MM.1S (cell line): ENCODE measurements around the gene CERS3.
A peak's percentile ranks its signal among the peaks of the same experiment; 100 is the strongest.

Experiments used
- DNase-seq: peaks from one replicate; pipeline ENCODE4 v3.0.0-alpha.2; 2015
- H2AFZ ChIP-seq: fragments of 300-600 bp; sonication (generic); 2 replicates; pipeline ENCODE4 v1.6.0; 2016; ENCODE audit warnings: antibody characterized with exemption, low read length
- H3F3A ChIP-seq: fragments of 300-600 bp; sonication (generic); 2 replicates; pipeline ENCODE4 v1.6.1; 2016; ENCODE audit warnings: mild to moderate bottlenecking, antibody characterized with exemption, low read length, moderate library complexity, mixed read lengths; ENCODE audit not compliant: insufficient read depth
- H3K27ac ChIP-seq: fragments of 300-600 bp; sonication (generic); 2 replicates; pipeline ENCODE4 v1.5.1; 2016; ENCODE audit warnings: mild to moderate bottlenecking, low read length
- H3K27me3 ChIP-seq: fragments of 300-600 bp; sonication (generic); replicated peaks from 2 replicates; pipeline ENCODE4 v1.6.0; 2016; ENCODE audit warnings: low read length; ENCODE audit not compliant: insufficient read depth
- H3K36me3 ChIP-seq: fragments of 300-600 bp; sonication (generic); replicated peaks from 2 replicates; pipeline ENCODE4 v1.6.1; 2016; ENCODE audit warnings: mild to moderate bottlenecking, low read length, mixed read lengths; ENCODE audit not compliant: insufficient read depth
- H3K4me1 ChIP-seq: fragments of 300-600 bp; sonication (generic); 2 replicates; pipeline ENCODE4 v1.6.1; 2016; ENCODE audit warnings: low read length, mixed read lengths
- H3K4me2 ChIP-seq: fragments of 300-600 bp; sonication (generic); 2 replicates; pipeline ENCODE4 v1.6.0; 2016; ENCODE audit warnings: low read depth, low read length
- H3K4me3 ChIP-seq: fragments of 300-600 bp; sonication (generic); 2 replicates; pipeline ENCODE4 v1.5.1; 2016; ENCODE audit warnings: low read length, mixed read lengths
- H3K79me2 ChIP-seq: fragments of 300-600 bp; sonication (generic); 2 replicates; pipeline ENCODE4 v1.6.1; 2016; ENCODE audit warnings: mixed run types, low read length, mixed read lengths
- H3K9ac ChIP-seq: fragments of 300-600 bp; sonication (generic); 2 replicates; pipeline ENCODE4 v1.6.1; 2016; ENCODE audit warnings: low read length, mixed read lengths
- H3K9me2 ChIP-seq: fragments of 300-600 bp; sonication (generic); replicated peaks from 2 replicates; pipeline ENCODE4 v1.6.1; 2016; ENCODE audit warnings: mild to moderate bottlenecking, low read length, mixed read lengths; ENCODE audit not compliant: insufficient read depth
- H3K9me3 ChIP-seq: fragments of 300-600 bp; sonication (generic); replicated peaks from 2 replicates; pipeline ENCODE4 v1.6.1; 2016; ENCODE audit warnings: mild to moderate bottlenecking, low read length, mixed read lengths; ENCODE audit not compliant: insufficient read depth
- H4K20me1 ChIP-seq: fragments of 300-600 bp; sonication (generic); 2 replicates; pipeline ENCODE4 v1.6.1; 2016; ENCODE audit warnings: mild to moderate bottlenecking, low read length, moderate library complexity, mixed read lengths; ENCODE audit not compliant: insufficient read depth
- CTCF ChIP-seq: fragments of 300-600 bp; sonication (generic); IDR thresholded peaks from 2 replicates; pipeline ENCODE4 v1.5.1; 2016; ENCODE audit warnings: antibody characterized with exemption, low read length, mixed read lengths
- EZH2 ChIP-seq: fragments of 300-600 bp; sonication (generic); optimal IDR thresholded peaks from 2 replicates; pipeline ENCODE3; 2017; ENCODE audit warnings: low read depth, mild to moderate bottlenecking, antibody characterized with exemption, low read length, mixed read lengths
- EZH2phosphoT487 ChIP-seq: fragments of 300-600 bp; sonication (generic); IDR thresholded peaks from 2 replicates; pipeline ENCODE4 v1.6.1; 2018; ENCODE audit warnings: antibody characterized with exemption, low read length

CERS3 gene

GRCh38 chr15:100571592-100572167 lies 42.9 kb upstream of the CERS3 start:
- Histone ChIP-seq H3K36me3 (no peaks in the 10 kb centered on the region), H2AFZ (no peak overlapping the region), H3K27ac (no peak overlapping the region), H3K4me3 (no peak overlapping the region), H3K4me1 (peaks cover 25% of the 10 kb centered on the region), H3K9me2 (no peaks in the 10 kb centered on the region), H4K20me1 (no peaks in the 10 kb centered on the region), H3K79me2 (peaks cover 5% of the 10 kb centered on the region; the same call in 1 of the 2 replicates), H3K27me3 (no peaks in the 10 kb centered on the region), H3F3A (peaks cover 15% of the 10 kb centered on the region), H3K4me2 (peak overlapping the region; percentile 50; the same call in 1 of the 2 replicates), H3K9ac (no peak overlapping the region), H3K9me3 (no peaks in the 10 kb centered on the region)
- DNase-seq: no peak
- no peak for TF ChIP-seq CTCF

- Histone ChIP-seq H3K36me3 (no peaks in the 10 kb centered on the region), H3K27me3 (no peaks in the 10 kb centered on the region), H2AFZ (no peak overlapping the region), H3K4me2 (peak overlapping the region; percentile 50), H3K4me1 (peaks cover 25% of the 10 kb centered on the region), H3K79me2 (peaks cover 5% of the 10 kb centered on the region; the same call in 1 of the 2 replicates), H4K20me1 (no peaks in the 10 kb centered on the region), H3K9me3 (no peaks in the 10 kb centered on the region), H3K9ac (no peak overlapping the region), H3K9me2 (no peaks in the 10 kb centered on the region), H3K4me3 (no peak overlapping the region), H3F3A (peaks cover 15% of the 10 kb centered on the region), H3K27ac (peak overlapping the region; percentile 39; the same call in 1 of the 2 replicates)
- DNase-seq: peak; percentile 85
- TF ChIP-seq EZH2 (no peak), EZH2phosphoT487 (no peak), CTCF (no peak)
These were observed 42.1 kb upstream of the CERS3 start for GRCh38 chr15:100570735-100571313.

- H3K9me2 ChIP-seq: no peaks in the 10 kb centered on the region
- no peak overlapping the region for H2AFZ ChIP-seq
- H3K79me2 ChIP-seq: peaks cover 5% of the 10 kb centered on the region; the same call in 1 of the 2 replicates
- H3K4me3 ChIP-seq: no peak overlapping the region
- H3K36me3 ChIP-seq: no peaks in the 10 kb centered on the region
- H3K27me3 ChIP-seq: no peaks in the 10 kb centered on the region
- H3K9ac ChIP-seq: no peak overlapping the region
- peak overlapping the region; percentile 39; the same call in 1 of the 2 replicates for H3K27ac ChIP-seq
- peaks cover 25% of the 10 kb centered on the region for H3K4me1 ChIP-seq
- H3K9me3 ChIP-seq: no peaks in the 10 kb centered on the region
- no peaks in the 10 kb centered on the region for H4K20me1 ChIP-seq
- H3K4me2 ChIP-seq: peak overlapping the region; percentile 50
- no peak for DNase-seq
- no peak for TF ChIP-seq CTCF
- H3F3A ChIP-seq: peaks cover 15% of the 10 kb centered on the region
These were observed 41.5 kb upstream of the CERS3 start for GRCh38 chr15:100570275-100570674.
